Activated T-helper 2 cell treated with anti-CD3 and anti-CD28 coated beads, Interferon-gamma antibody, Interleukin-2, Interleukin-4, amounts not matched to agents 10 μg/mL and 5 μg/mL and 100 μg/mL, durations not matched to agents 14 hours and 24 hours and 36 hours (primary cell): ENCODE measurements around the gene INPP5A. TPM values are rescaled to one million over a fixed set of nuclear protein-coding genes. Genes with fewer than 3 reads are reported as not detected.

Experiments used
- DNase-seq: peaks from one replicate; pipeline ENCODE4 v3.0.0; 2021; ENCODE audit warnings: low spot score
- H3K27ac Mint-ChIP-seq: one replicate; pipeline ENCODE4 v1.8.0; 2021; ENCODE audit warnings: mixed read lengths
- H3K27me3 Mint-ChIP-seq: one replicate; pipeline ENCODE4 v1.8.0; 2021; ENCODE audit warnings: low read depth, mixed read lengths
- H3K36me3 Mint-ChIP-seq: one replicate; pipeline ENCODE4 v1.8.0; 2021; ENCODE audit warnings: low read depth, mixed read lengths
- H3K4me1 Mint-ChIP-seq: one replicate; pipeline ENCODE4 v1.8.0; 2021; ENCODE audit warnings: low read depth, mixed read lengths
- H3K4me3 Mint-ChIP-seq: one replicate; pipeline ENCODE4 v1.8.0; 2021; ENCODE audit warnings: low read depth, mild to moderate bottlenecking, moderate library complexity, mixed read lengths
- H3K9me3 Mint-ChIP-seq: one replicate; pipeline ENCODE4 v1.8.0; 2021; ENCODE audit warnings: mixed read lengths
- intact Hi-C: fragments of 100-400 bp; cut with micrococcal nuclease; formaldehyde crosslinking; loops from one replicate; pipeline ENCODE4 v1.15.1; 2023
- total RNA-seq: library from RNA; stranded (reverse); gene quantifications from 2 replicates; pipeline ENCODE4 v1.2.3, GENCODE V29; 2022

INPP5A gene
- total RNA-seq, 1 donor from 2014 or later, result 13.0 TPM

DNA sequence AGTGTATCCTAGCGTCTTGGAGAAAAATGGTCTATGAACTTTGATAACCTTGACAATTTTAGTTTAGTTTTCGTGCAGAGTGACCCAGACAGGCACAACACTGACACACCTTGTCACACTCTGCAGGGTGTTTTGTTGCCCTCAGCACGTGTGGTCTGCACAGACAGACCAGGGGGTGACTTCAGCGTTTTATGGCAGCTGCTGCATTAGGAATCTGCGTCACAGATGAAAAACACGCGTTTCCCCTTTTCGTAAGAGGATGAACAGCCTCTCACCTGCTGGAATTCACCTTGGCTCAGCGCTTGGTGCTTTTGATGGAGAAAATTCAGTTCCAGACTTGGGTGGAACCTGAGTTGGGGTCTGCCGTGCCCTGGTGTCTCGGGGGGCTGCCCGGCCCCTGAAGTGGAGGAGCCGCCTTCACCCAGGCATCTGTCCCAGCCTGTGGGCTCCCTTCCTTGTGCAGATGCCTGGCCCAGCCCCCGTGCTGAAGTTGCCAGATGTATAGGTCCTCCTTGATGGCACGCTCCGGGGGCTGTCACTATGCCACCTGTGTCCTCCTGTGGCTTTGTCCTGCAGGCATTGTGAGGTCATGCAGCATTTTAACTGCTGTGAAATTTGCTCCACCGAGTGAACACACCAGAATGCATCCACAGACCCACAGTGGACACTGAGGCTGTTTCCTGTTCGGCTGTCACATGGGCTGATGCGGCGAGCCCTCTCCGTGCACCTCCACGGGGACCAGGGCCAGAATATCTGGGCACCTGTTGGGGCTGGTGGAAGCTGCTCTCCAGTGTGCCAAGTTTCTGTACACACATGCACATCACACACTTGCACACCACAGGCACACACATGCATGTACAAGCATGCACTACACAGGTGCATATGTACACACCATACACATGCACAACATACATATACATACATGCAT lies 18.3 kb downstream of the INPP5A start:
- intact Hi-C loops, result loop anchor here (2.0 kb wide), 1 partner anchor 15 kb away; no protein-coding TSS in a partner anchor
- H3K9me3 Mint-ChIP-seq, result no peaks in the 10 kb centered on the region
- DNase-seq, result no peak
- no peak overlapping the region for H3K4me3 Mint-ChIP-seq
- no peaks in the 10 kb centered on the region for H3K27me3 Mint-ChIP-seq
- no peak overlapping the region for H3K27ac Mint-ChIP-seq
- H3K4me1 Mint-ChIP-seq, result peaks cover 33% of the 10 kb centered on the region
- no peaks in the 10 kb centered on the region for H3K36me3 Mint-ChIP-seq

- Mint-ChIP-seq H3K27ac (no peak overlapping the region), H3K4me3 (no peak overlapping the region), H3K9me3 (no peaks in the 10 kb centered on the region), H3K36me3 (no peaks in the 10 kb centered on the region), H3K27me3 (no peaks in the 10 kb centered on the region), H3K4me1 (peaks cover 27% of the 10 kb centered on the region)
- no peak for DNase-seq
- intact Hi-C loops, result no loop called here
Observed at GRCh38 chr10:132556994-132557441, 19.4 kb downstream of the INPP5A start.

GRCh38 chr10:132557696-132558515 lies 20.3 kb downstream of the INPP5A start:
- Mint-ChIP-seq H3K9me3 (no peaks in the 10 kb centered on the region), H3K27me3 (no peaks in the 10 kb centered on the region), H3K4me1 (peaks cover 27% of the 10 kb centered on the region), H3K36me3 (no peaks in the 10 kb centered on the region), H3K4me3 (no peak overlapping the region), H3K27ac (no peak overlapping the region)
- intact Hi-C loops, result no loop called here
- DNase-seq, result no peak

GRCh38 chr10:132558516-132559413 lies 21.2 kb downstream of the INPP5A start:
- Mint-ChIP-seq H3K9me3 (no peaks in the 10 kb centered on the region), H3K27ac (no peak overlapping the region), H3K36me3 (no peaks in the 10 kb centered on the region), H3K27me3 (no peaks in the 10 kb centered on the region), H3K4me3 (no peak overlapping the region), H3K4me1 (peaks cover 27% of the 10 kb centered on the region)
- no peak for DNase-seq
- intact Hi-C loops, result no loop called here

DNA sequence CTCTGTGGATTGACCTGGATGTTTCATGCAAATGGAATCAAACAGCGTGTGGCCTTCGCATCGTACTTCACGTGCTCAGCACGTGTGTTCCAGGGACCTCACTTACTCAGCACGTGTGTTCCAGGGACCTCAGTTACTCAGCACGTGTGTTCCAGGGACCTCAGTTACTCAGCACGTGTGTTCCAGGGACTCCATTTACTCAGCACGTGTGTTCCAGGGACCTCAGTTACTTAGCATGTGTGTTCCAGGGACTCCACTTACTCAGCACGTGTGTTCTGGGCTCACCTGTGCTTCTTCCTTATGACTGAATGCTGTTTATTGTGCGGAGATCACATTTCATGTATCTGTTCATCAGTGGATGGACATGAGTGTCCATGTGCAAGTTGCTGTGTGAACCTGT lies 22.0 kb downstream of the INPP5A start:
- Mint-ChIP-seq H3K27ac (no peak overlapping the region), H3K9me3 (no peaks in the 10 kb centered on the region), H3K4me3 (no peak overlapping the region), H3K4me1 (peaks cover 27% of the 10 kb centered on the region), H3K36me3 (no peaks in the 10 kb centered on the region), H3K27me3 (no peaks in the 10 kb centered on the region)
- intact Hi-C loops, result no loop called here
- DNase-seq, result no peak

DNA sequence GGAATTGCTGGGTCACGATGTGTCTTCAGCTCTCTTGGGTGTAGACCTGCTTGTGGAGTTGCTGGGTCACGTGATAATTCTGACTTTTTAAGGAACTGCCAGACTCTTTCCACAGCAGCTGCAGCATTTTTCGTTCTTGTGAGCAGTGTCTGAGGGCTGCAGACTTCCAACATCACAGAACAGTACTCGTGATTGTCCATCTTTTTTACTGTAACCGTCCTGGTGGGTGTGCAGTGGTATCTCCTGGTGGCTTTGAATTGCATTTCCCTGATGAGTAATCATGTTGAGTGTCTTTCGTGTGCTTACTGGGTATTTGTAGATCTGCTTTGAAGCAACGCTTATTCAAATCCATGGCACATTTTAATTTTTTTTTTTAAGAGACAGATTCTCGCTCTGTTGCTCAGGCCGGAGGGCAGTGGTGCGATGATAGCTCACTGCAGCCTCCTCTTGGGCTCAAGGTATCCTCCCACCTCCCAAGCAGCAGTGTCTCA lies 22.7 kb downstream of the INPP5A start:
- intact Hi-C loops, result no loop called here
- Mint-ChIP-seq H3K27me3 (no peaks in the 10 kb centered on the region), H3K27ac (no peak overlapping the region), H3K36me3 (no peaks in the 10 kb centered on the region), H3K4me3 (no peak overlapping the region), H3K9me3 (no peaks in the 10 kb centered on the region), H3K4me1 (peaks cover 27% of the 10 kb centered on the region)
- no peak for DNase-seq

GRCh38 chr10:132562177-132562915 lies 24.8 kb downstream of the INPP5A start:
- Mint-ChIP-seq H3K4me1 (peaks cover 22% of the 10 kb centered on the region), H3K27ac (no peak overlapping the region), H3K9me3 (no peaks in the 10 kb centered on the region), H3K4me3 (no peak overlapping the region), H3K36me3 (no peaks in the 10 kb centered on the region), H3K27me3 (no peaks in the 10 kb centered on the region)
- no peak for DNase-seq
- intact Hi-C loops, result no loop called here

DNA sequence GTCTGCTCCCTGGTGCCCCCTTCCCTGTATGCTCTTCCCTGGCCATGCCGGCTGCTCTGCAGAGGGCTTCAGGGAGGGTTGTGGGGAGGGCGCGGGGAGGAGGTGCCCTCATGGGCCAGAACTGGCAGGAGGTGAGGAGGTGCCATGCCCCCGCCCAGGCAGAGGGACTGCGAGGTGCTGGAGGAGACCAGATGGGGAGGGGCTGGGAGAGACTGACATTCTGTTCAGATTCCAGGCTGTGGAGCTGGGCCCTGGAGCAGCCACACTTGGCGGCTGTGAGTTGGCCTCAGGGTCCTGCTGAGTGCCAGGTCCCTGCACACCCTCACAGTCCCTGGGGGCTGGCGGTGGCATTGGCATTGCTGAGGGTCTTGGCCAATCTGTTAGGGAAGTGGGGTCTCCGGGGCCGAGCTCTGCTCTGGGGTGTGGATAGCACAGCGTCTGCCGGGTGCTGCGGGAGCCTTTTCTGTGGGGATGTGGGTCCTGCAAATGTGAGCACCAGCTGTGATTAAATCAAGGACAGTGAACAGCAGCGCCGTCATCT lies 25.4 kb downstream of the INPP5A start:
- no peak overlapping the region for H3K4me3 Mint-ChIP-seq
- intact Hi-C loops, result no loop called here
- H3K4me1 Mint-ChIP-seq, result peaks cover 22% of the 10 kb centered on the region
- no peak for DNase-seq
- H3K27me3 Mint-ChIP-seq, result no peaks in the 10 kb centered on the region
- H3K9me3 Mint-ChIP-seq, result no peaks in the 10 kb centered on the region
- no peak overlapping the region for H3K27ac Mint-ChIP-seq
- no peaks in the 10 kb centered on the region for H3K36me3 Mint-ChIP-seq

DNA sequence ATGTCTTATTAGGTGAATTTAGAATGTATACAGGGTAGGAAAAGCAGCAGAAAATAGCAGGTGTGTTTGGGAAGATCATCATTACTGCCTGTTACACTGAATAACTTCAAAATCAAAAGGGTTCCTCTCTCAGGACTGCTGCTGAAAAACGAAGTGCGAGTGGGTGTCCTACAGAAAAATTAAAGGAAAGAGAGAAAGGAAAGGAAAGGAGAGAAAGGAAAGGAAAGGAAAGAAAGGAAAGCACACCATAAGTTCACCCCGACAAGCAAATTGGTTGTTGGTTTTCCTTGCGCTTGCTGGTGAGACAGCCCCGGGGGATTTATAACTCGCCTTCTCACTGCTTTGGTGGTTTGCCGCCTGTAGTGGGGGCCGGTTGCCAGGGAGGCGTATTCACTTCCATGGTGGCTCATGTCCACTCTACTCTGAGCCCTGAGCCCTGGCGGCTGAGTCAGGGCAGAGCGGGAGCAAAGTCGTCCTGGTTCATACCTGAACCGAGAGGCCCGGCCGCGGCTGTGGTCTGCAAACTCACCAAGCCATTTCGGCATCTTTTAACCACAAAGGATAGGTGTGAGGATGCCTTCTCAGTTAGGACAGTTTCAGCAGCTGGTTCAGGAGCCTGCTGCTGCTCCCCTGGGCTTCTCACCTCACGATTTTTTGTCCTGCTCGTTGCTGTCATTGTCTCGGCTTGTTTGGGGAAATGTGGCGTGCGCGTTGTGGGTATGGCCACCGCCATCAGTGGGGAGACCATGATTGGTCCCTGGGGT lies 26.1 kb downstream of the INPP5A start:
- Mint-ChIP-seq H3K27ac (no peak overlapping the region), H3K9me3 (no peaks in the 10 kb centered on the region), H3K4me3 (no peak overlapping the region), H3K36me3 (no peaks in the 10 kb centered on the region), H3K27me3 (no peaks in the 10 kb centered on the region), H3K4me1 (peaks cover 22% of the 10 kb centered on the region)
- intact Hi-C loops, result no loop called here
- no peak for DNase-seq

DNA sequence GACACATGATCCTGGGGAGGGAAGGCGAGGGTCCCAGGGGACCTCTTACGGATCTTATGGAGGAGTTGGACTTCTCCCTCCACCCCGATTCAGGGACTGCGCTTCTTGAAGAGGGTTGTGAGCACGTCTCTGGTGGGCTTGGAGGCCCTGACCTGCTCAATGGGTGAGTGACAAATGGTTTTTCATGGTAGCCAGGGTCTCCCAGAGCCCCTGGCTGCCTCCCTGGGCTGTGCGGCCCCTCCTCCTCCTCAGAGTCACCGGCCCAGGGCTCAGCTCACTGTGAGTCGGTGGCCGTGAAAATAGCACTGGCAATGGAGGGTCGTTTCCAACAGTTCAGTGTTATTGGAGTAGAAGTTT lies 26.6 kb downstream of the INPP5A start:
- H3K27ac Mint-ChIP-seq, result no peak overlapping the region
- DNase-seq, result no peak
- H3K36me3 Mint-ChIP-seq, result no peaks in the 10 kb centered on the region
- H3K4me3 Mint-ChIP-seq, result no peak overlapping the region
- H3K27me3 Mint-ChIP-seq, result no peaks in the 10 kb centered on the region
- intact Hi-C loops, result no loop called here
- H3K9me3 Mint-ChIP-seq, result no peaks in the 10 kb centered on the region
- H3K4me1 Mint-ChIP-seq, result peaks cover 22% of the 10 kb centered on the region

DNA sequence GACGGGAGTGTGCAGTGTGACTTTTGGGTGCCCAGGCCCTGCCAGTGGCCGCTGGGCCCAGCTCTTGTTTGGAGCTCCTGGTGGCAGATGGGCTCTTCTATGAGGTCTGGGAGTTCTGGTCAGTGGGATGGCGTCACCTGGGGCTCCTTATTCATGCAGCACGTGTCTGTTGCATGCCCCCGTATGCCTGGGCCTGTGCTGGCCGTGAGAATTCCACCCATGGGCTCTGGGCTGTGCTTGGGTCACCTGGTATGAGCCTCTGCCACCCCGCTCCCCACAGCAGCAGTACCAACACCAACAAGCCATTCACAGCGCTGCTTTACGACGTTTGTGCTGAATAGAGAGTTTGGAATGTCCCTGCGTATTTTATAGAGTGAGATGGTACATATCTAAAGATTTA lies 27.1 kb downstream of the INPP5A start:
- Mint-ChIP-seq H3K27me3 (no peaks in the 10 kb centered on the region), H3K4me3 (no peak overlapping the region)
- intact Hi-C loops, result no loop called here

More for the DNA sequence above, 27.1 kb downstream of the INPP5A start:
- H3K36me3 Mint-ChIP-seq, result no peaks in the 10 kb centered on the region
- no peak overlapping the region for H3K27ac Mint-ChIP-seq
- H3K9me3 Mint-ChIP-seq, result no peaks in the 10 kb centered on the region
- no peak for DNase-seq
- peaks cover 18% of the 10 kb centered on the region for H3K4me1 Mint-ChIP-seq
